SK-N-SH (cell line): ENCODE results near the gene SH3PXD2A. TPM values are rescaled to one million over a fixed set of nuclear protein-coding genes. Genes with fewer than 3 reads are reported as not detected.

Experiments
- CTCF ChIA-PET: fragments of 300-600, 350-600 bp; formaldehyde crosslinking; extraction: SDS; loops from one replicate; lab custom pipeline; 2021; lab: Yijun Ruan, JAX
- POLR2A ChIA-PET: fragments of 350-600 bp; sonication (Branson Sonifier 250); formaldehyde crosslinking; extraction: SDS; loops from one replicate; lab custom pipeline; 2020; ENCODE audit warnings: antibody characterized with exemption, inconsistent platforms; lab: Yijun Ruan, JAX
- DNase-seq: peaks from one replicate; pipeline ENCODE4 v3.0.0; 2012
- H2AFZ ChIP-seq: fragments of 200-600 bp; sonication (generic); 2 replicates; pipeline ENCODE4 v1.8.1; 2016; ENCODE audit warnings: antibody characterized with exemption, mild to moderate bottlenecking, low read depth
- H3F3A ChIP-seq: fragments of 200-600 bp; sonication (generic); replicated peaks from 2 replicates; pipeline ENCODE3; 2016; ENCODE audit warnings: antibody characterized with exemption, mild to moderate bottlenecking; ENCODE audit not compliant: insufficient read depth
- H3K27ac ChIP-seq, 2 experiments: fragments of 200-500 bp in 1 of 2; fragments of 200-600 bp in 1 of 2; sonication (Bioruptor generic) in 1 of 2; sonication (generic), shearing (Covaris generic) in 1 of 2; 2 replicates each; pipeline versions ENCODE4 v1.5.1 to v1.6.1; 2014 to 2016; ENCODE audit warnings: low read depth in 2 of 2, inconsistent platforms in 1 of 2, low read length in 1 of 2, mild to moderate bottlenecking in 1 of 2, mixed read lengths in 1 of 2
- H3K27me3 ChIP-seq: fragments of 200-600 bp; sonication (generic), shearing (Covaris generic); 2 replicates; pipeline ENCODE4 v1.6.1; 2016; ENCODE audit warnings: mixed run types; ENCODE audit not compliant: insufficient read depth
- H3K36me3 ChIP-seq, 2 experiments: fragments of 200-500 bp in 1 of 2; fragments of 200-600 bp in 1 of 2; sonication (Bioruptor generic) in 1 of 2; sonication (generic) in 1 of 2; replicated peaks in 1 of 2; 2 replicates each; pipeline versions ENCODE3 to v1.5.1; 2014 to 2016; ENCODE audit warnings: low read length in 1 of 2, mild to moderate bottlenecking in 1 of 2; ENCODE audit not compliant: insufficient read depth in 2 of 2, control insufficient read depth in 1 of 2
- H3K4me1 ChIP-seq, 2 experiments: fragments of 200-500 bp in 1 of 2; fragments of 200-600 bp in 1 of 2; sonication (Bioruptor generic) in 1 of 2; sonication (generic), shearing (Covaris generic) in 1 of 2; 2 replicates each; pipeline versions ENCODE4 v1.5.1 to v1.6.1; 2014 to 2016; ENCODE audit warnings: low read depth in 1 of 2, low read length in 1 of 2, mixed run types in 1 of 2; ENCODE audit not compliant: insufficient read depth in 2 of 2, control insufficient read depth in 1 of 2
- H3K4me2 ChIP-seq: fragments of 200-600 bp; sonication (generic), shearing (Covaris generic); 2 replicates; pipeline ENCODE4 v1.6.1; 2017; ENCODE audit warnings: mixed run types
- H3K4me3 ChIP-seq, 2 experiments: fragments of 200-500 bp in 1 of 2; fragments of 200-600 bp in 1 of 2; sonication (Bioruptor generic) in 1 of 2; sonication (generic), shearing (Covaris generic) in 1 of 2; 2 replicates each; pipeline versions ENCODE4 v1.5.1 to v1.8.1; 2014 to 2016; ENCODE audit warnings: low read depth in 2 of 2, inconsistent platforms in 1 of 2, low read length in 1 of 2, mild to moderate bottlenecking in 1 of 2, mixed read lengths in 1 of 2, moderate library complexity in 1 of 2
- H3K79me2 ChIP-seq: fragments of 200-600 bp; sonication (generic); 2 replicates; pipeline ENCODE4 v1.8.1; 2017; ENCODE audit warnings: mild to moderate bottlenecking; ENCODE audit not compliant: insufficient read depth
- H3K9ac ChIP-seq: fragments of 200-600 bp; sonication (generic); 2 replicates; pipeline ENCODE4 v1.6.1; 2017; ENCODE audit warnings: mixed run types
- H3K9me2 ChIP-seq: fragments of 200-600 bp; sonication (generic); 2 replicates; pipeline ENCODE4 v1.6.1; 2017; ENCODE audit warnings: mixed run types
- H3K9me3 ChIP-seq: fragments of 200-600 bp; sonication (generic); 2 replicates; pipeline ENCODE4 v1.6.1; 2017; ENCODE audit warnings: mixed run types, mild to moderate bottlenecking, moderate library complexity
- H4K20me1 ChIP-seq: fragments of 200-600 bp; sonication (generic); 2 replicates; pipeline ENCODE4 v1.6.1; 2017; ENCODE audit warnings: mild to moderate bottlenecking, mixed run types; ENCODE audit not compliant: insufficient read depth
- CHD2 ChIP-seq: fragments of 150-350 bp; IDR thresholded peaks from 2 replicates; pipeline ENCODE4 v1.6.1; 2018; ENCODE audit warnings: low read length; ENCODE audit not compliant: partially characterized antibody
- CTCF ChIP-seq: fragments of 200-600 bp; sonication (generic); IDR thresholded peaks from 2 replicates; pipeline ENCODE4 v1.6.1; 2017; ENCODE audit warnings: antibody characterized with exemption, mild to moderate bottlenecking, moderate library complexity
- ELF1 ChIP-seq: IDR thresholded peaks from 2 replicates; pipeline ENCODE4 v1.4.0; 2012
- EP300 ChIP-seq, 2 experiments: IDR thresholded peaks; 2 replicates each; pipeline versions ENCODE4 v1.4.0 to v1.6.1; 2012; ENCODE audit warnings: borderline replicate concordance in 1 of 2, low read depth in 1 of 2, low read length in 1 of 2
- FOSL2 ChIP-seq: IDR thresholded peaks from 2 replicates; pipeline ENCODE4 v1.4.0; 2012; ENCODE audit warnings: low read depth, mild to moderate bottlenecking, moderate library complexity, borderline replicate concordance
- GATA2 ChIP-seq: sonication (generic); formaldehyde crosslinking; IDR thresholded peaks from 2 replicates; pipeline ENCODE4 v1.5.0; 2020; ENCODE audit warnings: mild to moderate bottlenecking, missing genetic modification reagents
- JUND ChIP-seq: IDR thresholded peaks from 2 replicates; pipeline ENCODE4 v1.4.0; 2012
- MEF2A ChIP-seq: IDR thresholded peaks from 2 replicates; pipeline ENCODE4 v1.4.0; 2012; ENCODE audit warnings: low read depth, borderline replicate concordance
- NRF1 ChIP-seq: IDR thresholded peaks from 2 replicates; pipeline ENCODE4 v1.6.1; 2012; ENCODE audit warnings: low read depth, mild to moderate bottlenecking, low read length
- PBX3 ChIP-seq: IDR thresholded peaks from 2 replicates; pipeline ENCODE4; 2012
- POLR2AphosphoS5 ChIP-seq: IDR thresholded peaks from 2 replicates; pipeline ENCODE4 v1.6.1; 2012; ENCODE audit warnings: low read depth, low read length
- RCOR1 ChIP-seq: fragments of 150-350 bp; IDR thresholded peaks from 2 replicates; pipeline ENCODE4 v1.6.1; 2017; ENCODE audit warnings: antibody characterized with exemption, low read length
- REST ChIP-seq: IDR thresholded peaks from 2 replicates; pipeline ENCODE4 v1.6.1; 2012; ENCODE audit warnings: mild to moderate bottlenecking, low read depth, low read length, moderate library complexity
- RFX5 ChIP-seq: IDR thresholded peaks from 2 replicates; pipeline ENCODE4 v1.6.1; 2012; ENCODE audit warnings: mild to moderate bottlenecking, improper control_type of control experiment, low read length
- RXRA ChIP-seq: IDR thresholded peaks from 2 replicates; pipeline ENCODE4 v1.4.0; 2012; ENCODE audit warnings: low read depth, mild to moderate bottlenecking, borderline replicate concordance
- WGBS: methylation state at CpG from one replicate; pipeline ENCODE4 v1.1.6; 2017; ENCODE audit warnings: low lambda C conversion rate; 5-methylcytosine and 5-hydroxymethylcytosine counted together
- polyA plus RNA-seq, 3 experiments: library from polyadenylated mRNA; depleted of rRNA; stranded (reverse); fragments of >200 nt; gene quantifications; 2 replicates each; pipeline ENCODE4 v1.2.3, GENCODE V29; 2012
- TF ChIP-seq, protein P1 (sequence below): fragments of 150-350 bp; IDR thresholded peaks from 2 replicates; pipeline ENCODE4 v1.6.1; 2017; ENCODE audit warnings: antibody characterized with exemption, low read length, low read depth, borderline replicate concordance
- TF ChIP-seq, protein P2 (sequence below): IDR thresholded peaks from 2 replicates; pipeline ENCODE4 v1.4.0; 2012; ENCODE audit warnings: low read depth, borderline replicate concordance

SH3PXD2A gene
- polyA plus RNA-seq, 1 of the 3 experiments (the other 2 are of a cell fraction): 2.5 TPM

GRCh38 chr10:103881416-103882284 is 26.3 kb upstream of the SH3PXD2A start:
- Histone ChIP-seq H3K4me3 (no peak overlapping the region), H3K36me3 (peaks cover 26 to 60% of the 10 kb centered on the region in 2 experiments), H3K9me3 (no peaks in the 10 kb centered on the region), H3K79me2 (no peaks in the 10 kb centered on the region), H3K4me2 (no peak overlapping the region), H2AFZ (no peak overlapping the region), H4K20me1 (no peaks in the 10 kb centered on the region), H3K27ac (peak overlapping the region in 1 of 2 experiments; percentile 43; a peak in 2 of 4 replicates), H3K4me1 (peaks cover 0 to 18% of the 10 kb centered on the region in 2 experiments; a peak in 1 of 4 replicates), H3K9ac (no peak overlapping the region), H3F3A (no peaks in the 10 kb centered on the region), H3K27me3 (no peaks in the 10 kb centered on the region), H3K9me2 (no peaks in the 10 kb centered on the region)
- no peak for DNase-seq
- 87% methylated on average over 13 of the region's 15 CpGs for WGBS
- CTCF ChIA-PET: interaction anchor here (0.7 to 5.0 kb wide), 10 partner anchors 9 to 296 kb away, joined by 3 to 134 read pairs (median 3); partner anchors contain the start of gene SFR1
- POLR2A ChIA-PET: interaction anchor here (1.3 kb wide), 1 partner anchor 169 kb away, joined by 4 read pairs; no protein-coding TSS in a partner anchor
- TF ChIP-seq ELF1: no peak
- TF ChIP-seq MEF2A: no peak
- no peak for TF ChIP-seq NRF1
- no peak for TF ChIP-seq RXRA
- TF ChIP-seq FOSL2: no peak
- no peak for TF ChIP-seq CHD2
- TF ChIP-seq REST: no peak
- TF ChIP-seq, protein P1, sequence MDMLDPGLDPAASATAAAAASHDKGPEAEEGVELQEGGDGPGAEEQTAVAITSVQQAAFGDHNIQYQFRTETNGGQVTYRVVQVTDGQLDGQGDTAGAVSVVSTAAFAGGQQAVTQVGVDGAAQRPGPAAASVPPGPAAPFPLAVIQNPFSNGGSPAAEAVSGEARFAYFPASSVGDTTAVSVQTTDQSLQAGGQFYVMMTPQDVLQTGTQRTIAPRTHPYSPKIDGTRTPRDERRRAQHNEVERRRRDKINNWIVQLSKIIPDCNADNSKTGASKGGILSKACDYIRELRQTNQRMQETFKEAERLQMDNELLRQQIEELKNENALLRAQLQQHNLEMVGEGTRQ: no peak
- TF ChIP-seq CTCF: no peak
- TF ChIP-seq GATA2 (CRISPR knock-in tag): no peak
- no peak for TF ChIP-seq PBX3
- TF ChIP-seq, protein P2, sequence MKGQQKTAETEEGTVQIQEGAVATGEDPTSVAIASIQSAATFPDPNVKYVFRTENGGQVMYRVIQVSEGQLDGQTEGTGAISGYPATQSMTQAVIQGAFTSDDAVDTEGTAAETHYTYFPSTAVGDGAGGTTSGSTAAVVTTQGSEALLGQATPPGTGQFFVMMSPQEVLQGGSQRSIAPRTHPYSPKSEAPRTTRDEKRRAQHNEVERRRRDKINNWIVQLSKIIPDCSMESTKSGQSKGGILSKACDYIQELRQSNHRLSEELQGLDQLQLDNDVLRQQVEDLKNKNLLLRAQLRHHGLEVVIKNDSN: no peak
- no peak for TF ChIP-seq JUND
- no peak for TF ChIP-seq EP300 (IDR thresholded peaks at IDR 0.05; ENCODE audit: borderline replicate concordance in 1 of 2, low read depth in 1 of 2, low read length in 1 of 2)
- TF ChIP-seq POLR2AphosphoS5: no peak
- no peak for TF ChIP-seq RCOR1
- no peak for TF ChIP-seq RFX5
